ENCODE data around the gene FPR3. TPM values are rescaled to one million over a fixed set of nuclear protein-coding genes. Genes with fewer than 3 reads are reported as not detected.

Gene FPR3
- total and polyA plus RNA-seq, 2 experiments from 2014 or later: not detected

DNA sequence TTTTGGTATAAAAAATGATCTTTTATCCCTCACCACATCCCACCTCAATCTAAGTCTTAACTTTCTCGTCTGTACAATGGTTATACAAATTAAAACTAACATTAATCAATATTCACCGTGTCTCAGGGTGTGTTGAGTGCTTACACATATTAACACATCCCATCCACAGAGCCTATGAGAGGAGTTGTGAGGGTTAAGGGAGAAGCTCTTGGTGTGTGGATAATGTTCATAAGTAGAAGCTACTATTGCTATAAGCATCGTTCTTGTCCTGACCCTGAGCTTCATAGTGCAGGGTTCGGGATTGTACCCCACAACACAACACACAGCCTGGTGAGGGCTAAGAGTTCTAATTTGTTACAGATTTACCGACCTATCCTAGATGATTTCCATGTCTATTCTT is 2.5 kb downstream of the FPR3 start (continued):
- TF ChIP-seq, protein P1, sequence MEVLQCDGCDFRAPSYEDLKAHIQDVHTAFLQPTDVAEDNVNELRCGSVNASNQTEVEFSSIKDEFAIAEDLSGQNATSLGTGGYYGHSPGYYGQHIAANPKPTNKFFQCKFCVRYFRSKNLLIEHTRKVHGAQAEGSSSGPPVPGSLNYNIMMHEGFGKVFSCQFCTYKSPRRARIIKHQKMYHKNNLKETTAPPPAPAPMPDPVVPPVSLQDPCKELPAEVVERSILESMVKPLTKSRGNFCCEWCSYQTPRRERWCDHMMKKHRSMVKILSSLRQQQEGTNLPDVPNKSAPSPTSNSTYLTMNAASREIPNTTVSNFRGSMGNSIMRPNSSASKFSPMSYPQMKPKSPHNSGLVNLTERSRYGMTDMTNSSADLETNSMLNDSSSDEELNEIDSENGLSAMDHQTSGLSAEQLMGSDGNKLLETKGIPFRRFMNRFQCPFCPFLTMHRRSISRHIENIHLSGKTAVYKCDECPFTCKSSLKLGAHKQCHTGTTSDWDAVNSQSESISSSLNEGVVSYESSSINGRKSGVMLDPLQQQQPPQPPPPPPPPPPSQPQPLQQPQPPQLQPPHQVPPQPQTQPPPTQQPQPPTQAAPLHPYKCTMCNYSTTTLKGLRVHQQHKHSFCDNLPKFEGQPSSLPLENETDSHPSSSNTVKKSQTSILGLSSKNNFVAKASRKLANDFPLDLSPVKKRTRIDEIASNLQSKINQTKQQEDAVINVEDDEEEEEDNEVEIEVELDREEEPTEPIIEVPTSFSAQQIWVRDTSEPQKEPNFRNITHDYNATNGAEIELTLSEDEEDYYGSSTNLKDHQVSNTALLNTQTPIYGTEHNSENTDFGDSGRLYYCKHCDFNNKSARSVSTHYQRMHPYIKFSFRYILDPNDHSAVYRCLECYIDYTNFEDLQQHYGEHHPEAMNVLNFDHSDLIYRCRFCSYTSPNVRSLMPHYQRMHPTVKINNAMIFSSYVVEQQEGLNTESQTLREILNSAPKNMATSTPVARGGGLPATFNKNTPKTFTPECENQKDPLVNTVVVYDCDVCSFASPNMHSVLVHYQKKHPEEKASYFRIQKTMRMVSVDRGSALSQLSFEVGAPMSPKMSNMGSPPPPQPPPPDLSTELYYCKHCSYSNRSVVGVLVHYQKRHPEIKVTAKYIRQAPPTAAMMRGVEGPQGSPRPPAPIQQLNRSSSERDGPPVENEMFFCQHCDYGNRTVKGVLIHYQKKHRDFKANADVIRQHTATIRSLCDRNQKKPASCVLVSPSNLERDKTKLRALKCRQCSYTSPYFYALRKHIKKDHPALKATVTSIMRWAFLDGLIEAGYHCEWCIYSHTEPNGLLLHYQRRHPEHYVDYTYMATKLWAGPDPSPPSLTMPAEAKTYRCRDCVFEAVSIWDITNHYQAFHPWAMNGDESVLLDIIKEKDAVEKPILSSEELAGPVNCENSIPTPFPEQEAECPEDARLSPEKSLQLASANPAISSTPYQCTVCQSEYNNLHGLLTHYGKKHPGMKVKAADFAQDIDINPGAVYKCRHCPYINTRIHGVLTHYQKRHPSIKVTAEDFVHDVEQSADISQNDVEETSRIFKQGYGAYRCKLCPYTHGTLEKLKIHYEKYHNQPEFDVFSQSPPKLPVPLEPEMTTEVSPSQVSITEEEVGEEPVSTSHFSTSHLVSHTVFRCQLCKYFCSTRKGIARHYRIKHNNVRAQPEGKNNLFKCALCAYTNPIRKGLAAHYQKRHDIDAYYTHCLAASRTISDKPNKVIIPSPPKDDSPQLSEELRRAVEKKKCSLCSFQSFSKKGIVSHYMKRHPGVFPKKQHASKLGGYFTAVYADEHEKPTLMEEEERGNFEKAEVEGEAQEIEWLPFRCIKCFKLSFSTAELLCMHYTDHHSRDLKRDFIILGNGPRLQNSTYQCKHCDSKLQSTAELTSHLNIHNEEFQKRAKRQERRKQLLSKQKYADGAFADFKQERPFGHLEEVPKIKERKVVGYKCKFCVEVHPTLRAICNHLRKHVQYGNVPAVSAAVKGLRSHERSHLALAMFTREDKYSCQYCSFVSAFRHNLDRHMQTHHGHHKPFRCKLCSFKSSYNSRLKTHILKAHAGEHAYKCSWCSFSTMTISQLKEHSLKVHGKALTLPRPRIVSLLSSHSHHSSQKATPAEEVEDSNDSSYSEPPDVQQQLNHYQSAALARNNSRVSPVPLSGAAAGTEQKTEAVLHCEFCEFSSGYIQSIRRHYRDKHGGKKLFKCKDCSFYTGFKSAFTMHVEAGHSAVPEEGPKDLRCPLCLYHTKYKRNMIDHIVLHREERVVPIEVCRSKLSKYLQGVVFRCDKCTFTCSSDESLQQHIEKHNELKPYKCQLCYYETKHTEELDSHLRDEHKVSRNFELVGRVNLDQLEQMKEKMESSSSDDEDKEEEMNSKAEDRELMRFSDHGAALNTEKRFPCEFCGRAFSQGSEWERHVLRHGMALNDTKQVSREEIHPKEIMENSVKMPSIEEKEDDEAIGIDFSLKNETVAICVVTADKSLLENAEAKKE (CRISPR knock-in tag; IDR thresholded peaks at IDR 0.05): no peak

DNA sequence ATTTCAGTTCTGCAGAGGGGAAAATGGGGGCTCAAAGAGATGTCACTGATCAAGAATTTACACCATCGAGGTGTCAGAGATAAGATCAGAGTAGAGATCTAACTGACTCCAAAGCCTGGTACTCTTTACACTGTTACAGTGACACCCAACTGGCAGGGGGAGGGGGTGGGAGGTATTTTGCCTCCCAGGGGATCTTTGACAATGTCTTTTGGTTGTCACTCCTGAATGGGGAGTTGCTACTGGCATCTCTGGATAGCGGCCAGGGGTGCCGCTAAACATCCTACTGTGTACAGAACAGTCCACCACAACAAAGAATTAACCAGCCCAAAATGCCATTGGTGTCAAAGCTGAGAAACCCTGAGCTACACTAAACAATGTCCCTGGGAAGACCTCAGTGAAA is 3.1 kb downstream of the FPR3 start:
- Histone ChIP-seq H3K27me3 (ENCODE audit: insufficient read depth) (no peaks in the 10 kb centered on the region), H3F3A (replicated peaks; ENCODE audit: low read depth) (no peaks in the 10 kb centered on the region), H3K36me3 (ENCODE audit: insufficient read depth) (no peaks in the 10 kb centered on the region), H3K4me1 (ENCODE audit: insufficient read depth) (no peaks in the 10 kb centered on the region), H2AFZ (no peak overlapping the region), H3K27ac (ENCODE audit: low read depth) (no peak overlapping the region), H3K4me3 (no peak overlapping the region), H3K4me2 (no peak overlapping the region), H3K79me2 (replicated peaks; ENCODE audit: insufficient read depth) (no peaks in the 10 kb centered on the region), H4K20me1 (replicated peaks; ENCODE audit: insufficient read depth) (no peaks in the 10 kb centered on the region), H3K9me2 (ENCODE audit: insufficient read depth) (peaks cover 8% of the 10 kb centered on the region; the same call in 1 of the 2 replicates)
- TF ChIP-seq, protein P2, sequence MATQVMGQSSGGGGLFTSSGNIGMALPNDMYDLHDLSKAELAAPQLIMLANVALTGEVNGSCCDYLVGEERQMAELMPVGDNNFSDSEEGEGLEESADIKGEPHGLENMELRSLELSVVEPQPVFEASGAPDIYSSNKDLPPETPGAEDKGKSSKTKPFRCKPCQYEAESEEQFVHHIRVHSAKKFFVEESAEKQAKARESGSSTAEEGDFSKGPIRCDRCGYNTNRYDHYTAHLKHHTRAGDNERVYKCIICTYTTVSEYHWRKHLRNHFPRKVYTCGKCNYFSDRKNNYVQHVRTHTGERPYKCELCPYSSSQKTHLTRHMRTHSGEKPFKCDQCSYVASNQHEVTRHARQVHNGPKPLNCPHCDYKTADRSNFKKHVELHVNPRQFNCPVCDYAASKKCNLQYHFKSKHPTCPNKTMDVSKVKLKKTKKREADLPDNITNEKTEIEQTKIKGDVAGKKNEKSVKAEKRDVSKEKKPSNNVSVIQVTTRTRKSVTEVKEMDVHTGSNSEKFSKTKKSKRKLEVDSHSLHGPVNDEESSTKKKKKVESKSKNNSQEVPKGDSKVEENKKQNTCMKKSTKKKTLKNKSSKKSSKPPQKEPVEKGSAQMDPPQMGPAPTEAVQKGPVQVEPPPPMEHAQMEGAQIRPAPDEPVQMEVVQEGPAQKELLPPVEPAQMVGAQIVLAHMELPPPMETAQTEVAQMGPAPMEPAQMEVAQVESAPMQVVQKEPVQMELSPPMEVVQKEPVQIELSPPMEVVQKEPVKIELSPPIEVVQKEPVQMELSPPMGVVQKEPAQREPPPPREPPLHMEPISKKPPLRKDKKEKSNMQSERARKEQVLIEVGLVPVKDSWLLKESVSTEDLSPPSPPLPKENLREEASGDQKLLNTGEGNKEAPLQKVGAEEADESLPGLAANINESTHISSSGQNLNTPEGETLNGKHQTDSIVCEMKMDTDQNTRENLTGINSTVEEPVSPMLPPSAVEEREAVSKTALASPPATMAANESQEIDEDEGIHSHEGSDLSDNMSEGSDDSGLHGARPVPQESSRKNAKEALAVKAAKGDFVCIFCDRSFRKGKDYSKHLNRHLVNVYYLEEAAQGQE (IDR thresholded peaks at IDR 0.05; ENCODE audit: unreplicated experiment): no peak
- TF ChIP-seq ZNF331 (CRISPR knock-in tag; IDR thresholded peaks at IDR 0.05; ENCODE audit: low read depth) (no peak), JUNB (IDR thresholded peaks at IDR 0.05; ENCODE audit: unreplicated experiment) (no peak)
- TF ChIP-seq, protein P3, sequence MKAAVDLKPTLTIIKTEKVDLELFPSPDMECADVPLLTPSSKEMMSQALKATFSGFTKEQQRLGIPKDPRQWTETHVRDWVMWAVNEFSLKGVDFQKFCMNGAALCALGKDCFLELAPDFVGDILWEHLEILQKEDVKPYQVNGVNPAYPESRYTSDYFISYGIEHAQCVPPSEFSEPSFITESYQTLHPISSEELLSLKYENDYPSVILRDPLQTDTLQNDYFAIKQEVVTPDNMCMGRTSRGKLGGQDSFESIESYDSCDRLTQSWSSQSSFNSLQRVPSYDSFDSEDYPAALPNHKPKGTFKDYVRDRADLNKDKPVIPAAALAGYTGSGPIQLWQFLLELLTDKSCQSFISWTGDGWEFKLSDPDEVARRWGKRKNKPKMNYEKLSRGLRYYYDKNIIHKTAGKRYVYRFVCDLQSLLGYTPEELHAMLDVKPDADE (IDR thresholded peaks at IDR 0.05): no peak
- Mint-ChIP-seq H3K9me3 (peaks cover 76% of the 10 kb centered on the region), H3K27ac (no peak overlapping the region), H3K4me1 (no peaks in the 10 kb centered on the region), H3K4me3 (no peak overlapping the region), H3K36me3 (ENCODE audit: low read depth) (peaks cover 11% of the 10 kb centered on the region; the same call in 2 of the 3 replicates), H3K27me3 (ENCODE audit: insufficient read depth, low read depth, poor library complexity) (peaks cover 9% of the 10 kb centered on the region)
- DNase-seq (ENCODE audit: low spot score) (no peak), ATAC-seq (no peak)

All from GM23338 (cell line).